A549 (cell line): ENCODE measurements around the gene NXNL2. TPM values are rescaled to one million over a fixed set of nuclear protein-coding genes. Genes with fewer than 3 reads are reported as not detected.
A peak's percentile ranks its signal among the peaks of the same experiment; 100 is the strongest.

Experiments
- ATAC-seq, 2 experiments: fragments of 200-7000 bp in 1 of 2; fragments of >200 bp in 1 of 2; cut with Nextera tagmentation in 1 of 2; cut with Tn5 transposase in 1 of 2; 3 replicates each; pipeline versions ENCODE4 v1.8.0 to v1.9.1; 2018 to 2020; ENCODE audit warnings: mild to moderate bottlenecking in 1 of 2, moderate library complexity in 1 of 2
- CTCF ChIA-PET: fragments of 300-600 bp; sonication (Branson Sonifier 250); formaldehyde crosslinking; extraction: SDS; loops from one replicate; lab custom pipeline; 2021; ENCODE audit warnings: antibody characterized with exemption, inconsistent platforms; lab: Yijun Ruan, JAX
- POLR2A ChIA-PET: fragments of 350-600 bp; formaldehyde crosslinking; extraction: SDS; loops from one replicate; lab custom pipeline; 2021; ENCODE audit warnings: antibody characterized with exemption, inconsistent platforms; lab: Yijun Ruan, JAX
- DNase-seq, 2 experiments: peaks; one replicate each; pipeline versions ENCODE4 v3.0.0 to v3.0.0-alpha.2; 2011 to 2016; ENCODE audit warnings: low read depth in 1 of 2, low spot score in 1 of 2
- FAIRE-seq: peaks from 2 replicates; lab custom pipeline; 2011; peaks lifted over from hg19 to GRCh38; lab: Jason Lieb, UNC
- H3K27ac ChIP-seq, 2 experiments: fragments of >200 bp; sonication (Bioruptor Twin); formaldehyde crosslinking; 3 replicates each; pipeline ENCODE4 v1.5.1; 2016 to 2017
- H3K4me1 ChIP-seq: fragments of >200 bp; sonication (Bioruptor Twin); formaldehyde crosslinking; 3 replicates; pipeline ENCODE4 v1.6.1; 2016
- H3K4me2 ChIP-seq: fragments of >200 bp; sonication (Bioruptor Twin); formaldehyde crosslinking; 3 replicates; pipeline ENCODE4 v1.6.1; 2016
- H3K4me3 ChIP-seq: fragments of >200 bp; sonication (Bioruptor Twin); formaldehyde crosslinking; 3 replicates; pipeline ENCODE4 v1.5.1; 2016
- H3K9me3 ChIP-seq: fragments of >200 bp; sonication (Bioruptor Twin); formaldehyde crosslinking; 3 replicates; pipeline ENCODE4 v1.6.1; 2016
- ATOH8 ChIP-seq: fragments of 250-450 bp; sonication (Bioruptor Pico); IDR thresholded peaks from 2 replicates; pipeline ENCODE4 v1.5.0; 2020; ENCODE audit warnings: low read depth, mild to moderate bottlenecking, moderate library complexity
- BCL3 ChIP-seq: fragments of >200 bp; sonication (Bioruptor Twin); formaldehyde crosslinking; IDR thresholded peaks from 3 replicates; pipeline ENCODE4 v1.6.1; 2016
- CEBPB ChIP-seq, 2 experiments: fragments of >200 bp in 1 of 2; sonication (Bioruptor Twin) in 1 of 2; formaldehyde crosslinking in 1 of 2; IDR thresholded peaks; 2 replicates each; pipeline ENCODE4 v1.6.1; 2012 to 2016
- EP300 ChIP-seq, 2 experiments: fragments of >200 bp; sonication (Bioruptor Twin); formaldehyde crosslinking; IDR thresholded peaks; 2 replicates in 1 of 2; 3 replicates in 1 of 2; pipeline ENCODE4 v1.6.1; 2016 to 2017
- FOSL2 ChIP-seq, 2 experiments: fragments of 450-650 bp in 1 of 2; fragments of >200 bp in 1 of 2; sonication (Bioruptor Twin) in 1 of 2; formaldehyde crosslinking; IDR thresholded peaks; 2 replicates each; pipeline versions ENCODE4 v1.5.0 to v1.6.1; 2016 to 2020; ENCODE audit warnings: mild to moderate bottlenecking in 1 of 2, moderate library complexity in 1 of 2
- GATA3 ChIP-seq: IDR thresholded peaks from 2 replicates; pipeline ENCODE4 v1.6.1; 2012; ENCODE audit warnings: borderline replicate concordance
- HMGXB4 ChIP-seq: fragments of 250-450 bp; sonication (Bioruptor Pico); IDR thresholded peaks from 2 replicates; pipeline ENCODE4 v1.5.0; 2021; ENCODE audit warnings: mild to moderate bottlenecking, moderate library complexity, borderline replicate concordance
- HOXA7 ChIP-seq: fragments of 250-450 bp; sonication (Bioruptor Pico); IDR thresholded peaks from 2 replicates; pipeline ENCODE4 v1.5.0; 2020; ENCODE audit warnings: mild to moderate bottlenecking, moderate library complexity
- KDM1A ChIP-seq: fragments of 200-600 bp; sonication (generic); IDR thresholded peaks from 2 replicates; pipeline ENCODE4 v1.6.1; 2016; ENCODE audit warnings: low read depth, mild to moderate bottlenecking
- NFE2L2 ChIP-seq: fragments of 150-350 bp; conservative IDR thresholded peaks from 2 replicates; pipeline ENCODE4 v1.6.1; 2014; ENCODE audit warnings: low read length
- NPAS2 ChIP-seq: fragments of 250-450 bp; sonication (Bioruptor Pico); IDR thresholded peaks from 2 replicates; pipeline ENCODE4 v1.8.0; 2022; ENCODE audit warnings: mild to moderate bottlenecking, moderate library complexity, borderline replicate concordance
- PHF8 ChIP-seq: fragments of 200-600 bp; sonication (generic); IDR thresholded peaks from 2 replicates; pipeline ENCODE4 v1.6.1; 2016; ENCODE audit warnings: low read depth, mild to moderate bottlenecking, antibody characterized with exemption, moderate library complexity, borderline replicate concordance
- POLR2A ChIP-seq: IDR thresholded peaks from 2 replicates; pipeline ENCODE4 v1.6.1; 2012; ENCODE audit warnings: mild to moderate bottlenecking, low read length
- RAD21 ChIP-seq, 2 experiments: fragments of >200 bp in 1 of 2; sonication (Bioruptor Twin) in 1 of 2; formaldehyde crosslinking in 1 of 2; IDR thresholded peaks in 1 of 2; conservative IDR thresholded peaks in 1 of 2; 2 replicates in 1 of 2; 3 replicates in 1 of 2; pipeline ENCODE4 v1.6.1; 2012 to 2018; ENCODE audit warnings: inconsistent platforms in 1 of 2
- RNF2 ChIP-seq: fragments of 200-600 bp; sonication (generic); IDR thresholded peaks from 2 replicates; pipeline ENCODE4 v1.6.1; 2016; ENCODE audit warnings: low read depth, mild to moderate bottlenecking, antibody characterized with exemption, moderate library complexity, borderline replicate concordance
- SMC3 ChIP-seq: fragments of >200 bp; sonication (Bioruptor Twin); formaldehyde crosslinking; IDR thresholded peaks from 3 replicates; pipeline ENCODE4 v1.6.1; 2018; ENCODE audit warnings: inconsistent platforms
- TP53 ChIP-seq: fragments of 250-450 bp; sonication (Bioruptor Pico); IDR thresholded peaks from 2 replicates; pipeline ENCODE4 v1.5.0; 2021; ENCODE audit warnings: mild to moderate bottlenecking, moderate library complexity
- WGBS: methylation state at CpG from one replicate; pipeline ENCODE4 v1.1.6; 2017; ENCODE audit errors: missing lambda C conversion rate; 5-methylcytosine and 5-hydroxymethylcytosine counted together
- polyA plus RNA-seq, 4 experiments: library from polyadenylated mRNA; depleted of rRNA in 3 of 4; stranded (reverse); fragments of >200 nt; fragmentation: RNase III in 1 of 4; extraction: RNeasy Plus Mini Kit Qiagen cat#74134 plus additional on column Dnase treatment in 1 of 4; gene quantifications; 2 replicates in 3 of 4; 3 replicates in 1 of 4; pipeline ENCODE4 v1.2.3, GENCODE V29; 2011 to 2017
- TF ChIP-seq, protein P1 (sequence below): fragments of >200 bp; sonication (Bioruptor Twin); formaldehyde crosslinking; IDR thresholded peaks from 3 replicates; pipeline ENCODE4 v1.5.1; 2016

NXNL2 gene
- polyA plus RNA-seq, 2 of the 4 experiments (the other 2 are of a cell fraction): 0.71 to 1.4 TPM

- no peak overlapping the region for H3K27ac ChIP-seq
- no peak overlapping the region for H3K4me2 ChIP-seq
- 100% methylated on average over 1 of the region's 3 CpGs for WGBS
- DNase-seq (no peak), FAIRE-seq (no peak), ATAC-seq (no peak; a peak in 1 of 6 replicates)
- no peak overlapping the region for H3K4me3 ChIP-seq
- no peak for TF ChIP-seq PHF8
- ChIA-PET POLR2A (no interaction called here), CTCF (interaction anchor here (0.8 to 1.3 kb wide), 2 partner anchors 10 to 411 kb away, joined by 3 read pairs; no protein-coding TSS in a partner anchor)
- H3K9me3 ChIP-seq: no peaks in the 10 kb centered on the region
- H3K4me1 ChIP-seq: 0 out of 3 replicates have a peak, but pooled peaks cover 5% of the 10 kb centered on the region
Measured at GRCh38 chr9:88589656-88590055, 54.7 kb downstream of the NXNL2 start.

- H3K4me1 ChIP-seq: 0 out of 3 replicates have a peak, but pooled peaks cover 5% of the 10 kb centered on the region
- no peak overlapping the region for H3K27ac ChIP-seq
- TF ChIP-seq HOXA7 (CRISPR knock-in tag) (no peak), KDM1A (no peak), NFE2L2 (no peak), BCL3 (no peak), SMC3 (0 out of 3 replicates have a peak, but pooled peaks have one; percentile 16), RAD21 (conservative IDR thresholded peaks at IDR 0.05 in 1 of 2, IDR thresholded peaks at IDR 0.05 in 1 of 2) (peak in 1 of 2 experiments; percentile 32; a peak in 1 of 5 replicates), NPAS2 (no peak), EP300 (IDR thresholded peaks at IDR 0.05) (no peak), RNF2 (no peak), CEBPB (IDR thresholded peaks at IDR 0.05) (peak in 1 of 2 experiments; percentile 86; a peak in 2 of 4 replicates), ATOH8 (CRISPR knock-in tag) (no peak), FOSL2 (IDR thresholded peaks at IDR 0.05) (no peak), FOSL2 (CRISPR knock-in tag; IDR thresholded peaks at IDR 0.05) (no peak), GATA3 (no peak), TP53 (CRISPR knock-in tag) (no peak), HMGXB4 (CRISPR knock-in tag) (no peak), POLR2A (no peak)
- TF ChIP-seq, protein P1, sequence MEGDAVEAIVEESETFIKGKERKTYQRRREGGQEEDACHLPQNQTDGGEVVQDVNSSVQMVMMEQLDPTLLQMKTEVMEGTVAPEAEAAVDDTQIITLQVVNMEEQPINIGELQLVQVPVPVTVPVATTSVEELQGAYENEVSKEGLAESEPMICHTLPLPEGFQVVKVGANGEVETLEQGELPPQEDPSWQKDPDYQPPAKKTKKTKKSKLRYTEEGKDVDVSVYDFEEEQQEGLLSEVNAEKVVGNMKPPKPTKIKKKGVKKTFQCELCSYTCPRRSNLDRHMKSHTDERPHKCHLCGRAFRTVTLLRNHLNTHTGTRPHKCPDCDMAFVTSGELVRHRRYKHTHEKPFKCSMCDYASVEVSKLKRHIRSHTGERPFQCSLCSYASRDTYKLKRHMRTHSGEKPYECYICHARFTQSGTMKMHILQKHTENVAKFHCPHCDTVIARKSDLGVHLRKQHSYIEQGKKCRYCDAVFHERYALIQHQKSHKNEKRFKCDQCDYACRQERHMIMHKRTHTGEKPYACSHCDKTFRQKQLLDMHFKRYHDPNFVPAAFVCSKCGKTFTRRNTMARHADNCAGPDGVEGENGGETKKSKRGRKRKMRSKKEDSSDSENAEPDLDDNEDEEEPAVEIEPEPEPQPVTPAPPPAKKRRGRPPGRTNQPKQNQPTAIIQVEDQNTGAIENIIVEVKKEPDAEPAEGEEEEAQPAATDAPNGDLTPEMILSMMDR: 0 out of 3 replicates have a peak, but pooled peaks have one; percentile 9
- TF ChIP-seq, all 56 proteins: peak for 4
- Histone ChIP-seq H3K9me3 (peaks cover 3% of the 10 kb centered on the region; the same call in 1 of the 3 replicates), H3K4me2 (no peak overlapping the region), H3K4me3 (no peak overlapping the region)
- ATAC-seq (peak in 1 of 2 experiments; percentile 76; a peak in 3 of 6 replicates), DNase-seq (peak in 1 of 2 experiments; percentile 33), FAIRE-seq (no peak)
- ChIA-PET CTCF (interaction anchor here (0.6 to 4.0 kb wide), 3 partner anchors 11 to 639 kb away, joined by 3 to 31 read pairs (median 3); no protein-coding TSS in a partner anchor), POLR2A (no interaction called here)
- 69% methylated on average over 12 of the region's 14 CpGs for WGBS
Measured at GRCh38 chr9:88590558-88591146, 55.7 kb downstream of the NXNL2 start.
